ENCODE measurements around the gene ROBO1. TPM values are rescaled to one million over a fixed set of nuclear protein-coding genes. Genes with fewer than 3 reads are reported as not detected.

The ROBO1 gene
- polyA plus RNA-seq, 4 donors, result 98.5 to 142 (median 110) TPM

GRCh38 chr3:79392479-79392878, 375.3 kb downstream of the ROBO1 start:
- DNase-seq (ENCODE audit: low read depth in 4 of 4, low spot score in 3 of 4), result no peak

DNA sequence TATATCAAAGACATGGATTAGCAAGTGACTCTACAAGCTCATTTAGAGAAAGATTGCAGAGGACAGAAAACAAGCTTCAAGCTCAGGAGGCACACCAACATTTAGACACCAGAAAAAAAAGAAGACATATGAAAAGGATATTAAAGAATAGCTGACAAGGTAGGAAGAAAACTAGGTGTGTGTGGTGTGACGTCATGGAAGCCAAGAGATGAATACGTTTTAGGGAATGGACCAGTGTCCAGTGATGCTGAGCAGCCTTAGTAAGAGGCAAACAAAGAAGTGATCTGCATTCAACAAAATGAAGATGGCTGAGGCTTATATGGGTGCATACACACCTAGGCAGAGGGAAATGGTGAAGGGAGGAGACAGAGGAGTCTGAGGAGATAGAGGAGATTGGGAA, 377.4 kb downstream of the ROBO1 start:
- no peak for DNase-seq (ENCODE audit: low read depth in 4 of 4, low spot score in 3 of 4)

DNA sequence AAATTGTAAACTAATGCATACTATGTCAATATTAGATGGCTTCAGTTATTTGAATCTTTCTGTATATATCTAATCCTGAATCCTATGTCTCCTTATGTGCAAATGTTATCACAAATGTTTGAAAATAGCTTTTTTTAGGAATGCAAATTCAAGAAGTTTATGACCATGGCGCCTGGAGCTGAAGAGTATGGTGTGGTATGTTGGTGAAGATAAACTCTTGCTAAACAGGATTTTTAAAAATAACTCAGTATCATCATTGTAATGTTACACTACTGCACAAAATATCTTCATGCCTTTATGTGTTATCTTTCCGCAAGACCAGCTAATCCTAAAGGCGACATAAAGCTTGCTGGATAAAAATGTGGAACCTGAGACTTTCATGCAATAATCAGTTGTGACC, 382.6 kb downstream of the ROBO1 start:
- no peak for DNase-seq (ENCODE audit: low read depth in 4 of 4, low spot score in 3 of 4)

DNA sequence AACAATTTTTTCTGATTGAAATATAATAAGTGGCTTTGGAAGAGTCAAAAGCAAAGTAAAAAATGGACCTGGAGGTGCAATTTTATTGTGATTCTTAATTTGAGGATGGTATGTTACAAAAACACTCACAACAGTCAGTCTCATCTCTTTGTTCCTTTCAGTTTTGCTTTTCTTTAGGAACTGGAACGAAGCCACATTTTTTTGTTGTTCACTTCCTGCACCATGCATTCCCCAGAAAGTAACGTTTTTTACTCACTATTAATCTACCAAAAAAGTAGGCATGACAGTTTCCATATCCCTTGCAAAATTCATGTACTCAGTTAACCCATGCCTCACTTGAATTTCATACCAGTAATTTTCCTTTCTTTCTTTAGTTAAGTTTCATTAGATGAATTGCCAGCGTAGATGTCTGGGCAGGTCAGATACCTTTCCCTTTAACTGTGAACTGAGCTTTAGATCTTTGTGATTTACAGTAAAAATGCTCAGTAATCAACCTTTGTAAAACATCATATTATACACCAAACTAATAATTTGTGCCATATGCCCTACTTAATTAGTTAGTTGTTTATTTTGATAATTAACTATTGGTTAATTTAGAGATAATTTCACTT, 384.3 kb downstream of the ROBO1 start:
- DNase-seq (ENCODE audit: low read depth in 4 of 4, low spot score in 3 of 4), result no peak

DNA sequence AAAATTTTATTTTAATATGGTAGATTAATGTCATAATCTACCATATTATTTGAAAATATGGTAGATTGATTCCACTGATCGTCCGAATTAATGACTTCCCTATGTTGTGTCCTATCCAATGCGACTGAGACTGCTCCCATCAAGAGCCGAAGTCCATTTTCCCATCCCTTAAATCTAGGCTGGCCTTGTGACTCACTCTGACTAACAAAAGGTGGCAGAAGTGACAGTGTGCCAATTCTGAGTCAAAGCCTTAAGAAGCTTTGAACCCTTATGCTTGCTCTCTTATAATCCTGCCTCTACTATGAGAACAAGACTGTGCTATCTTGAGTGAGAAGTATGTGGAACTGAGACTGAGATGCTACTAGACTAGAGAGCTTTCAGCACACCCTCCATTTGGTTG, 387.2 kb downstream of the ROBO1 start:
- no peak for DNase-seq (ENCODE audit: low read depth in 4 of 4, low spot score in 3 of 4)

DNA sequence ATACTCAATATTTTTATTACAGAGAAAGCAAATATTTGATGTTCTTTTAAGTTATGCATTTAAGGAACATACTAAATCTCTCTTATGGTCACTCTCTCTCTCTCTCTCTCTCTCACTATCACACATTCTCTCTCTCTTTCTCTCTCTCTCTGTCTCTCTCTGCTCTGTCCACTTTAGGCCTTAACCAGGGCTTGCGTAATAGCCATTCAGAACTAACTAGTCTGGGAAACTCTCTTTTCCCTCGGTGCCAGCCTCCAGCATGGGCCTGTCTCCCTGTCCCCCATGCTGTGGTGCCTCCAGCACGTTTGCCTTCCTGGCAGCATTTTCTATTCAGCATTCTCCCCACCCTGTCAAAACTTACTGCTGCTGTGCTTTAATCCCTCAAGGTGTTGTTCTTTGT, 389.7 kb downstream of the ROBO1 start:
- no peak for DNase-seq (ENCODE audit: low read depth in 4 of 4, low spot score in 3 of 4)

DNA sequence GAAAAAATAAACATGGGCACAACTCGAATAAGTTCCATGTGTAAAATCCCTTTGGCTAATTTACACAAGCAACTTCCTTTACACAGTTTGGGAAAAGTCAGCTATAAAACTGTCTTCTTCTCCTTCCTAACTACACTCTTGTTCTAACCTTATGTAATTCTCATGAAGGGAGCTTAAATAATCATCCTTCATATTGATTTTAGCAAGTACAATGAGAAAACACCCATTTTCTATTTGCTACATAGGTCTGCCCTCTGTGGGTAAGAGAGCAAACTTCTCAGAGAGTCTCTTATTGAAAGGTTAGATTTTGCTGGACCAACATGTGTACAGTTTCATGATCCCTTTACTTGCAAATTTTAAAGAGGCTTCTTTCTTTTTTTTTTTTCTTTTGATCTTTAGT, 398.5 kb downstream of the ROBO1 start:
- DNase-seq (ENCODE audit: low read depth in 4 of 4, low spot score in 3 of 4), result peak in 1 of 4 donors; percentile 5

DNA sequence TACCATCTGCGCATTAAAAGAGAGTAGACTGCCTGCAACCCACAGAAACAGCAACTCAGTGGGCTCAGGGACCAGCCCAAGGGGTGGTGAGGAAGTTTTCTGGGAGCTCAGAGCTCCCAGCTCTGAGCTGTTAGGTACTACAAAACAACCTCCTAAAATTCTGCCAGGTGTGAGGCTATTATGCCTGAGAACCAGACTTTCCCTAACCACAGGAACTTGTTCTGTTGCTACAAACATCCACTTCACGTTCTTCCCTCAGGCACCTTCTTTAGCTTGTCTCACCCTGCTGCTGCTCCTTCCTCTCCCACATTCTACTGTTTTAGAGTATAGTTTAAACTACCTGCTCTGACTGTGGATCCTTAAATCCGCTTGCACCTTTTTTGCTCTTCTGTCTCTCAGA, 399.4 kb downstream of the ROBO1 start:
- no peak for DNase-seq (ENCODE audit: low read depth in 4 of 4, low spot score in 3 of 4)

DNA sequence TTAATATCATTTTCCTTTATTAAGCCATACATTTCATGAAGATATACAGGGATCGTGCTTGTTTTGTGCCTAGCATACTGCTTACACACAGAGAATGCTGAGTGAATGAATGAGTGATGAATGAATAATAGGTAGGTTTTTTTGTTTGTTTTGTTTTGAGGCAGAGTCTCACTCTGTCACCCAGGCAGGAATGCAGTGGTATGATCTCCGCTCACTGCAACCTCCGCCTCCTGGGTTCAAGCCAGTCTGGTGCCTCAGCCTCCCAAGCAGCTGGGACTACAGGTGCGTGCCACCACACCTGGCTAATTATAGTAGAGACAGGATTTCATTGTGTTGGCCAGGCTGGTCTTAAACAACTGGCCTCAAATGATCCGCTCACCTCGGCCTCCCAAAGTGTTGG, 400.0 kb downstream of the ROBO1 start:
- no peak for DNase-seq (ENCODE audit: low read depth in 4 of 4, low spot score in 3 of 4)

- no peak for DNase-seq (ENCODE audit: low read depth in 4 of 4, low spot score in 3 of 4)
Measured at GRCh38 chr3:79367066-79367465, 400.7 kb downstream of the ROBO1 start.

GRCh38 chr3:79366414-79366813, 401.4 kb downstream of the ROBO1 start:
- DNase-seq (ENCODE audit: low read depth in 4 of 4, low spot score in 3 of 4), result no peak

DNA sequence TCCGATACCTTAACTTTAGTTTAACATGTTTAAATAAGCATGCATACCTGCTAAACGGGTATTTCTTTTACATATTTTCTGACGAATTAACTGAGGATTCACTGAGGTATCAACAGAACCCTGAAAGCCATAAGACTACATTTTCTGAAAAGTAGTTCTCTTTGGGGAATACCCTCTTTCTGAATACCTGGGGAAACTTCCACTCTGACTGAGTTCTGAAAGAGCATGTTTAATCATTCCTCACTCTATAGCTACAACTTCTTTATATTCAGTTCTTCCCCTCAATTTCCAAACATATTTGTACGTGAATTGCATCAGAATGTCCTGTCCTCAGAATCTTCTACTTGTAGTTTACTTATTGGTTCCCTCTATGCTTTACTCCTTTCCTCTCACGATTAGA, 403.0 kb downstream of the ROBO1 start:
- DNase-seq (ENCODE audit: low read depth in 4 of 4, low spot score in 3 of 4), result no peak

- DNase-seq (ENCODE audit: low read depth in 4 of 4, low spot score in 3 of 4), result no peak
Measured at GRCh38 chr3:79362571-79363270, 405.1 kb downstream of the ROBO1 start.

GRCh38 chr3:79361748-79362378, 405.9 kb downstream of the ROBO1 start:
- DNase-seq (ENCODE audit: low read depth in 4 of 4, low spot score in 3 of 4), result peak in 1 of 4 donors; percentile 20

DNA sequence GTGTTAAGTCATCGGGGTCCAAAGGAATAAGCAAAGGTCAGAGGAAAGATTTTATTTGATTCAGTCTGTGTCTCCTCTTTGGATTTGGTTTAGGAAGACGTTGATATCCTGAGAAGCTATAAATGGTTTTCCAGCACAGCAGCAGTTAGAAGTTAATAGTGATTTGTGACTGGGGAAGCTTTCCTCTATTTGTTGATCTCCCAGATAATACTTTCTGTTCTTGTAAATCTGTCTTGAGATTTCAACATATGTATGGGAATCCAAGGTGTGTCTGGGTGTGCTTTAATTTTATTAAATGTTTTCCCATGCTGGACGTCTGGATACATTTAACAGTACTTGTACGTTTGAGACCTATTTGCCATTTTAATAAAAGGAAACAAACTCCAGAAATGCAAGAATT, 409.5 kb downstream of the ROBO1 start:
- no peak for DNase-seq (ENCODE audit: low read depth in 4 of 4, low spot score in 3 of 4)

- DNase-seq (ENCODE audit: low read depth in 4 of 4, low spot score in 3 of 4), result no peak
Measured at GRCh38 chr3:79354179-79354688, 413.6 kb downstream of the ROBO1 start.

GRCh38 chr3:79351699-79352098, 416.1 kb downstream of the ROBO1 start:
- DNase-seq (ENCODE audit: low read depth in 4 of 4, low spot score in 3 of 4), result no peak

DNA sequence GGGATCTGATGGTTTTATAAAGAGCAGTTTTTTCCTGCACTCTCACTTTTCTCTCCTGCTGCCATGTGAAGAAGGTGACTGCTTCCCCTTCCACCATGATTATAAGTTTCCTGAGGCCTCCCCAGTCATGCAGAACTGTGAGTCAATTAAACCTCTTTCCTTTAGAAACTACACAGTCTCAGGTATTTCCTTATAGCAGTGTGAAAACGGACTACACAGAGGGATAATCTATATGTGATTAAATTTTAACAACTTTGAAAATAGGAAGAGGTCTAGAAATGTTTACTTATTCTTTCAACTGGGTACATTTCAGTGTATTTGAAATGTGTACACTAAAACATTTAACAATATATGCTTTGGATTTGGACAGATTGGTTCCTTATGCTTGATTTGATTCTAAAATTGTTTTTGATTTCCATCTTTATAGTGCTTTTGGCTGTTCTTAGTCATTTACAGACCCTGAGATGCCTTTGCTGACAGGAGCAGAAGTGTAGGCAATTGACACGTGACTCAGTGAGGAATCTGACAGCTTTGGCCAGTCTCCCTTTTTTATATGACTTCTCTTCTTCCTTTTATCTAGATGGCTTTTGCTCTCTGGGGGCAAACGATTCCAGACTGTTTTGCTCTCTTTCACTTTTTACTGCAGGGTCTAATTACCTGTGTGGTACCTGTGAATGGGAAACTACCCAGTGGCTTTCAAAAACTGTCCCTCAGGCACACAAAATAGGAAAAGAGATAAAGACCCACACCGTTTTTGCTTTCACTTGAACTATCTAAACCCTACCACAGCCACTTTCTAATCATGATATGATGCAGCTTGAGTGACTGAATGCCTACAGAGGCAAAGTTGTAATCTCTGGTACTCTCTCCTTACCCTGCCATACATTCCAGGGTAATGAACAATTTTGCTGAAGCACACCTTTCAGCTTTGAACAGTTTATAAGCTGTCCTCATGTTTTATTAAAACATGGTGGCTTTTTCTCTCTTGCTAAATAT, 422.6 kb downstream of the ROBO1 start:
- DNase-seq (ENCODE audit: low read depth in 4 of 4, low spot score in 3 of 4), result no peak

DNA sequence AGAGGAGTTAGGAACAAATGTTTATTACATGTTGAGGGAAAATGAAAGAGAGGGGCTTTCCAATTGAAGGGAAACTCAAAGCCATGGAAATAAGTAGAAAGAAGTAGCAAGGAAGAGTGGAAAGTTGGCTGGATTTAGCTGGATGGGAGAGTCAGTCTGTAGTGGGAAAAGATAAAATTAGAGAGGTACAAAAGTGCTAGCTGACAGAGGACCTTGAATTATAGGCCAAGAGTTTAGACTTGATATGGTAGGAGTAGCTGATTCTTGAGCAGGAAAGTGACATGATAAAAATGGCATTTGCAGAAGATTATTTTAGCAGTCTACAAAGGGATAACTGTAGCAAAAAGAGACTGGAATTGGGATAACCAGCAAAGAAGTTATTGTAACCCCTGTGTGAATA, 425.8 kb downstream of the ROBO1 start:
- no peak for DNase-seq (ENCODE audit: low read depth in 4 of 4, low spot score in 3 of 4)

GRCh38 chr3:79339846-79340245, 428.0 kb downstream of the ROBO1 start:
- no peak for DNase-seq (ENCODE audit: low read depth in 4 of 4, low spot score in 3 of 4)

- DNase-seq (ENCODE audit: low read depth in 4 of 4, low spot score in 3 of 4), result no peak
Measured at GRCh38 chr3:79337798-79338197, 430.0 kb downstream of the ROBO1 start.
